ENCODE results near the gene KIF13A.
"Not testable (repeated sequence)": the region's sequence is repeated elsewhere in the genome, so short reads cannot be mapped to it uniquely, and the experiment has no call there.

The KIF13A gene

DNA sequence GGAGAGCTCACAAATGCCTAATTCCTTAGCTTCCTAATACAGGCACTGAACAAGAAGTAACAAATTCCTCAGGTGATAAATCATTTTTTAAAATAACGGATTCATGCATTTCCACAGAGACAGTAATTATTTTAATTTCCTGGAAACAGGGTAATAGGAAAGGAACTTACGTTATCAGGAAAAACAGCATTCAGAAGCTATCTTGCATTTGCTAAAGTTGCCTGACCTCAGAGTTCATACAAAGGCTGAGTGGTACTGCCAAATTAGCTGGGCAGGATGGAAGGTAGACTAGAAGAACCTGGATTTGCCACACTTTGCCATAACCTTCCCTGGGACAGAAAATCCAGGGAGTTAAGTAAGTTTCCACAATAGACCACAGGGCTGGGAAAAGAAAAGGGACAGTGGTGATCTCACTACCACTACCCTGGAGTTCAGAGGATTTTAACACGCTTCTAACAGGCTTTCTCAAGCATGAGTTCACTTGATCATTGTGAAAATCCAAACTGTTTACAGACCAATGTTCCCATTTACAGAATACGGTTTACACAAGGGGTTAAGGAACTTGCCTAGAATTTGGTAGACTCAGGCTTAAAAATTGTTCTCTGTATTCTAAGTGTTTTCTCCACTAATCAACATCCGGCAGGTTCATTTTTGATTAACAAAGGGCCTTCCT, 57.0 kb downstream of the KIF13A start:
- DNase-seq: no peak

DNA sequence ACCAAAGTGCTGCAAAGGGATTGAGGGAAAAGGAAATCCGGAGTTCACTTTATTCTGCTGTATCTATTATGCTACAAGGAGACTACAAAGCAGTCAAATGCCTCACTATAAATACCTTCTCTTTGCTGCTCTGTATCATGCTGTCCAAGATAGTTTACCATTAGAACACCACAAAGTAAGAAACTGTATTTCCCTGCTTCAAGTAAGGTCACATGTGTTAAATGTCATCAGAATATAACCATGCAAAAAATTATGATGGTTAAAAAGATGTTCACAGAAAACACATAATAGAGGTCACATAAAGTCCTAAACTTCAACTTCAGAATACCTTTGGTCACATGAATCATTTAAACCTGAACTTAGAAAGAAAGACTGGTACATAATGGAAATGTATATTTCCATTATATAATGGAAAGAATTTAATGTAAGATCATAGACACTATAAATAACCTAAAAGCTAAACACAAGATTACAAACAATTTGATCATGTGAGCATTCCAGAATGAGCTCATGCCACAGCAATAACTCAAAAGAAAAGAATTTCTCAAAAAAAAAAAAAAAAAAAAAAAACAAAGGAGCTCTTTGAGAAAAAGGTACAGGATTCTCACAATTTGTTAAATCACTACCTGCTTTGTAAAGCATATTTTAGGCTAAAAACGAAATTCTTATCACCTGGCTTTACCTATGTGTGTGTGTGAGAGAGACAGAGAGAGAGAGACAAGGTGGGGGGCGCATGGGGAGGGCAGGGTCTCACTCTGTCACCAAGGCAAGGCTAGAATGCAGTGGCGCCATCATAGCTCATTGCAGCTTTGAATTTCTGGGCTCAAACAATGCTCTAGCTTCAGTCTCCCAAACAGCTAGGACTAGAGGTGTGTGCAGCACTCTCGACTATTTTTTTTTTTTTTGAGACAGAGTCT, 58.7 kb downstream of the KIF13A start:
- DNase-seq: no peak

DNA sequence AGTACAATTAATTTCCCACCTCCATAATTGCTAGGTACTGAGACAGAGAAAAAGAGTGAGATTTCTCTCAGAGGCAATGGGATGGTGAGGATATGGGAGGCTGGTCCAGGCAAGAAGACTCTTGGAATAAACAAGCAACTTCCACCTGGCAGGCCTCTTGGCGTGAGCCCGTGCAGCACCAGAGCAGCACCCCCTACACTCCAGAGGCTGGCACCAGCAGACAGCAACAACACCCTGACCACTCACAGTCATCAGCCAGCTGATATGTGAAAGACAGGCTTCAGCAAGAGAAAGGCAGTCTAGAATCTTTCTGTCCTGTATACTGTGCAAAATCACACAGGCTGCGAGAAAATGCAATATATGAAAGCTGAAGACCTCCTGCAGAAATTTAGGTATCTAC, 59.7 kb downstream of the KIF13A start:
- no peak for DNase-seq

DNA sequence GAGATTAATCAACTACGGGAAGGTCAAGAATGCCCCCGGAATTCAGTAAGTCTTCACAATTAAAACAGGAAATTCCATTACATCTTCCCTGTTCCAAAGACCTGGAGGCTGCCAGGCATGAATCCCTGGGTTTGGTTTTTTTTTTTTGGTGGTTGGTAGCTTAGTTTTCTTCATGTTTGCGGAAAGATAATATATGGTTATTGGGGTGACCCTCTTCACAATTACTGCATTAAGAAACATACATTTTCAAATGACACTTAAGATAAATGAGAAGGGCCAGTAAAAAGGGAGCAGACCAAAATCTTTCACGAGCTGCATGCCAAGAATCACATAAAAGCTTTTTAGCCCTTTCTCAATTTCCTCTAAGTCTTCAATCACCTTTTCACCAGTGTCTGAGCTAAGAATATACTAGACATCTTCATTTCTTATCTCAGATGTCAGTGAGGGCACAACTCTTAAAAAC, 64.0 kb downstream of the KIF13A start:
- no peak for DNase-seq

DNA sequence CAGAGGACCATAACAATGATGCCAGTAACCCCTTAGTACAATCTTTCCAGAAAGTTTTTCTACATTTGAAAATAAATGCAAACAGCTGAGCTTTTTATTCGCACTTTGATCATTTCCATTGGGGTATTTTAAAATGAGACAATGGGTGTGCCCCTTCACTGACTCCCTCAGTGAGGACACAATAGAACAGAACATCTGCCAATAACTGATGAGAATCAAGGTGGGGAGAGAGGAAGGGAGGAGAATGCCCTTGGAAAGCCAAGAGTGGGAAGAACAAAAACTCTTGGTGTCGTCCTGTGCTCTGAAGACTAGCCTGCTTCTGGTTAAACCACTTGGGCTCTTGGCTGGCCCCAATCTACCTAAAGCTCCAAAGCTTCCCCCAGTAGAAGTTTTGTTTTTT, 66.0 kb downstream of the KIF13A start:
- DNase-seq: no peak

DNA sequence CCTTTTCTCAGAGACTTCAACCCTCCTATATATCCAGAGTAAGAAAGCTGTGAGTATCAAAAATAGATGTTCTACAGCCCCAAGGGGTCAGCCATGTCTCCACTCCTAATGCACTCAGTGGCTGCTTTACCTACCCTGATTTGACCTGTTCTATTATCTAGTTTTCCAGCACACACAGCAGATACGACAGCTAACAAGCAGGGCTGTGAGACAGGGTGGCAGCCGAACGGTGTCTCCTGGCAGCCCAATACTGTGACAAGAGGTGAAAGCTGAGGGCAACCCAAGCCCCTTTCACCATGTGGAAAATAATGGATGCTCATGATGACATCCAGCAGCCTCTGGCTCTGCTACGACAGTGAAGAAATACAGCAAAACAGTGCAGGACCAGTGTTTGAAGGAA, 67.9 kb downstream of the KIF13A start:
- no peak for DNase-seq

DNA sequence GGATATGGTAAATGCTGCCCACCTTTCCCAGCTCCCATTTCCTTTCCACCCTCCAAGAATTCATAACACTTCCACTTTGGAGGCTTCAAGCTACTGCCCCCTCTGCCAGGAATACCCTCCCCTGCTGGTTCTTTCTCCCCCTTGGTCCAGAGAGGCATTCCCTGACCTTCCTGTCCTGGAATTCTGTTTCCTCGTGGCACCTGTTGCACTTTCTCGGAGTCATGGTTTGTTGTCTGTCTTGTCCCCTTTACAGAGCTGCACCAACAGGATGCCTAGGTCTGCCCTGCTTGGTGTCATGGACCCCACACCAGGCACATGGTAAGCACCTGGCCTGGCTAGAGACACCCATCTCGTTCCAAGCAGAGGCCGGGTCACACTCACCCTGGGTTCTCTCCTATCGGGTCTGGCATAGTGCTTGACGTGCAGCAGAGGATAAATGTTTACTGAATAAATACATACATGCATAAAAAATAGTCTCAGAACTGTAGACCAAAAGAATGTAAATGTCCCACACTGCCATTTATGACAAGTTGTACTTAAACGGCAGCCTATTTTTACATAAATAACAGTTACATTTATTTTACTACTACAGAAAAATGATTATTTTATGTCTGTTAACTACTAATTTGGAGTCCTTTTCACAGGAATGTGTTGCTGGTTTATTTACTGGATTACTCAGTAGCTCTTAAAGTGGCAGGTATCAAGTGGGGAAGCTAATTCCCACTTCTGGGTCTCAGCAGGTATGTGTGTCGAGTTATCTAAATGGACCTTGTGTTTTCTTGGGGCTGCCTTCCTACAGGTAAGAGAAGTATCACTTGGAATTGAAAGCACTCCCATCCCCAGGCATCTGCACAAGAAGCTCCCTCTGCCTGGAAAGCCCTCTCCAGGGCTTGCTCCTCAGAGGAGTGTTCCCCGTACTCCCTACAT, 69.3 kb downstream of the KIF13A start:
- DNase-seq: no peak

DNA sequence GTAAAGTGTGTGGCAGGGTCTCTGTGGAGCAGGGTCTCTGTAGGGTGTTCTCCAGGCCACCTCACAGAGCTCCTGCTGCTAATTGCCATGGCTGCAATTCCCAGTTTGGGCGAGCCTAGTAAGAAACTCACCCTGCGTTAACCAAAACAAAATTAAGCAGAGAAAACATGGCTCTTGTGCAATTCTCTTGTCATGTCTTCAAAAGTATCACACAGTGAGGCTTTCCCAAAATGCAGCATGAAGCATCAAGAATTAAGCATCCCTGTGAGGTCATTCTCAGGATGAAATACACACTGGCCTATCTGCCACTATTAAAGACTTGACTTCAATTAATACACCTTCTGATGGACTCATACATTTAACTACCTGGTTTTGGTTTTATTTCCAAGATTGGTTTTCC, 72.8 kb downstream of the KIF13A start:
- DNase-seq: no peak

DNA sequence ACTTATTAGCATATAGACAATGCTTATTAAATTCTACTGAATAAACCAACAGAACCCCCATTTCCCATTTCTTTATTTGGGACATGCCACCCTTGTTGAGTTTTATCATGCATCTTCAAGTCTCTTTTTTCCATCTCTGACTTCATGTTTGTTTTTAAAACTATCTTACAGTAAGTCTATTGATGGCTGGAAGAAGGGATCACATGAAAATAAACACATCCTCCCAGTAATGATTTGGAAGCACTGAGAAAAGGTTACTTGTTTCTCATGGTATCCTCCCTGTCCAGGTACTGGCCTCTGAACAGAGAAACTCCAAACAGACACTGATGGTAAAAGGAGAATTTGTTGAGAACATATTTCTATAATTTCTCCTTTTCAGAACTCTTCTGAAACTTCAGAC, 74.9 kb downstream of the KIF13A start:
- no peak for DNase-seq

DNA sequence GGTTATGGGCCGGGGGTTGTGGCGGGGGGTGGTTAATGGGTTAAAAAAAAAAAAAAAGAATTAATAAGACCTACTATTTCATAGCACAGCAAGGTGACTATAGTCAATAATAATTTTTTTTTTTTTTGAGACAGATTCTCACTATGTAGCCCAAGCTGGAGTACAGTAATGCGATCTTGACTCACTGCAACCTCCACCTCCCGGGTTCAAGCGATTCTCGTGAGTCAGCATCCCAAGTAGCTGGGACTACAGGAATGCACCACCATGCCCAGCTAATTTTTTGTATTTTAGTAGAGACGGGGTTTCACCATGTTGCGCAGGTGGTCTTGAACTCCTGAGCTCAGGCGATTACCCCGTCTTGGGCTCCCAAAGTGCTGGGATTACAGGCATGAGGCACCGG, 75.8 kb downstream of the KIF13A start:
- DNase-seq: not testable (repeated sequence)

DNA sequence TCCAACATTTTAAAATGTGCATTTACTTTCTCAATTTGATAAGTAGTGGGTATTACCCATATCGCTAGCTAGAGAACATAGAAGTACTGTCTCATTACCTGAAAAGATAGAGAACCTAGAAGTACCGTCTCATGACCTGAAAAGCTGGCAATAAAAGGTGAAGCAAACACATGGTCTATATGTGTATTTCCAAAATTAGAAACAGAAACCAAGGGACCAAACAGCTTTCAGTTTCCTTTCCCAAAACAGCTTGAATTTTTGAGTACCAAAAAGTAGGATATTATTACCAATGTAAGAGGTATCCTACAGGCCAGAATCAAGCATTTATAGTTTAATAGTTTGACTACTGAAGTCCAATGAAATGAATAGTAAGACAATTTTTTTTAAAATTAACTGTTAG, 77.2 kb downstream of the KIF13A start:
- DNase-seq: no peak

DNA sequence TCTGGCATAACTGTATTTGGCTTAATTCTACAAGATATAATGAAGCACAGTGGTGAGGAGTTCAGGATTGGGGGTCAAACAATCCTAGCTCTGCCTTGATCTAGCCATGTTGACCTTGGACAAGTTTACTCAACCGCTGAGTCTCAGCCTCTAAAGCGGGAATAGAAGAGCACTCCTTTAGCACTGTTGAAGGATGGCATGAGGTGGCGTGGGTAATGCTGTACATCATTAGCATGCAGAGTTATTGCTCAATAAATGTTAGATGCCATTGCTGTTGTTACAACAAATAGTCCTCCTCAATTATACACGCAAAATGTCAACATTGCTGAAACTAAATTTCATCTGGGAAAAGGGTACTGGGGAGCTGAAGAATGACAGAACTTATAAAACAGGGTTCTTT, 78.6 kb downstream of the KIF13A start:
- no peak for DNase-seq

DNA sequence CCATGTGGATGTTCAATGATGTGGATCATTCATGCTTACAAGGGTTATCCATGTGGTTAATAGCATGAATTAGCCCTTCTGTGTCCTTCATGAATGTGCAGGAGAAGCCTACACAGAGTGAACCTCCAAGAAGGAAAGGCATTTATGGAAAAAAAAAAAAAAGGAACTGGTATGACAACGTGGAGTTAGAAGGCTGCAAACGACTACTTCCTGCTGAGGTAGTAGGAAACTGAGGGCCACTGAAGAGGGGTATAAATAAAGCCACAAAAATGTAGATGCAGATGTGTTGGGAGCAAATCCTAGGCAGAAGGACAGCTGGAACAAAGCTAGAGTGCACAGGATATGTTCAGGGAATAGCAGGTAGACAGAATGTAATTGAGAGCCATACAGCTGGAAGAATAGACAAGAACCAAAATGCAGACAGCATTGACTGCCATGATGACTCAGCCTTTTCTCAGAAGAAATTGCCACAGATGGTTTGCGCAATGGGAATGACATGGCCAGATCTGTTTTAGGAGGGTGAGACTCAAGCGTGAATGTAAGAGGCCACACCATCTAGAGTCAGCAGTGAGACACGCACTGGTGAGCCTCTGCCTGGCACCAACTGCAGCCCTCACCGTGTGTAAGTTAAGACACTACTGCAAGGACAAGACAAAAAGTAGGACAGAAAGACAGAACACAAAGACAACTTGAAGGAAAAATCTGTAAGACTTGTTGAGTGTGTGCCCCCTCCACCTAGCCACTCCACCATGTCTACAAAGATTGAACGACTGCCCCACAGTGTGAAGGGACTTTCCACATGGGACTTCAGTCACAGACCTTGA, 79.8 kb downstream of the KIF13A start:
- DNase-seq: peak; percentile 30

DNA sequence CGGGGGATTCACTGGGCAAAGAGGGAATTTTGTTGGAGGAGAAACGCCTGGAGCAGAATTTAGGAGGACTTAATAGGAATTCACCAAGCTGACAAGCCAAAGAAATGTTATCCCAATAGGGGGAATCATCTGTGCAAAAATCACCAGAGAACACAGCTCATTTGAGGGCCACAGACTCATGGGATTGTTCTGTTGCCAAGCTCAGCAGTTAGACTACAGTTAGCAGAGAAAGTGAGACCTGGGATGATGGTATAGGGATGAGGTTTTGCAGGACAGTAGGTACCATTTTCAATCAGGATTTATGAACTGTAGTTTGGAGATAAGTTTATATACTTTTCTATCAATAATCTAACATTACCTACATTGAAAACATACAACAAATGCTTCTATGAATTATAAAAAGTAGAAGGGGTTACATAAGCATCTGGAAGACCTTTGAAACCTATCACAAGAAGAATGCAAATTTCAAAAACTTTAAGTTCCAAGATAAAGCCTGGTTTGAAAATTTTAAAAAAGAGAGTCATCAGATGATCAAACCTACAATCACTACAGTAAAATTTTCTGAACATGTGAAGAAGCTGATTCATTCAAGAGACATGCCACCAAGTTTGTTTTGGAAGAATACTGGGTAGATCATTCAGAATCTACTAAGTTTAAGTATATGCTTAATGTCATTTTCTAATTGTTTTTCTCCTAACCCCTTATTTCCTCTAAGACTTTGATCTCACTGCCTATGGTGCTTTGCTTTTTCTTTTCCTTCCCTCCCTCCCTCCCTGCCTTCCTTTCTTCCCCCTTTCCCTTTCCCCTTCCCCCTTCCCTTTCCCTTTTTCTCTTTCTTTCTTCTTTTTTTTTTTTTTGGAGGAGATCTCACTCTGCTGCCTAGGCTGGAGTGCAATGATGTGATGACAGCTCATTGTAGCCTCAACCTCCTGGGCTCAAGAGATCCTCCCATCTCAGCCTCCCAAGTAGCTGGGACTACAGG, 81.5 kb downstream of the KIF13A start:
- no peak for DNase-seq

DNA sequence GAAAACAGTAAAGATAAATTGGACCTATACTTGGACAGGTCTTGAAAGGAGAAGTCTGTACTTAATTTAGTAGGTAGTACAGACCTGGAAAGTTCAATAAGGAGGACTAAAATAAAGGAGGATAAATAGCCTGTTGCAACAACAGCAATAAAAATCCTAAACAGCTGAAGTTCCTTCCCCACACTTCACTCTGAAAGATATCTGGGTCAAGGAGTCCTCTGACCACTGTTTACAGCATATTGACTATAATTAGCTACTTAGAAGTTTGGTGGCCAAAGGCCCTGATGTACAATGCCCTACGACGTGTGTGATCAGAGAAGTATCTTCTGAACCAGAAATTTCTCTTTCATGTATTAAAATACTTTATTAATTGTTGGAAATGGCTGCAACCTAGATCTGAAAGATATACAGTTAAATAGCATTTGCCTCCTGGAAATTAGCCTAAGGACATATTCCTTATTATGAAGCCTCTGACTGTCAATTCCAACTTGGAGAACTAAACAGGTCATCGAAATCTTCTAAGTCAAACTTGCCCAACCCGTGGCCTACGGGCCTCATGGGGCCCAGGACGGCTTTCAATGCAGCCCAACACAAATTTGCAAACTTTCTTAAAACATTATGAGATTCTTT, 82.8 kb downstream of the KIF13A start:
- DNase-seq: no peak

DNA sequence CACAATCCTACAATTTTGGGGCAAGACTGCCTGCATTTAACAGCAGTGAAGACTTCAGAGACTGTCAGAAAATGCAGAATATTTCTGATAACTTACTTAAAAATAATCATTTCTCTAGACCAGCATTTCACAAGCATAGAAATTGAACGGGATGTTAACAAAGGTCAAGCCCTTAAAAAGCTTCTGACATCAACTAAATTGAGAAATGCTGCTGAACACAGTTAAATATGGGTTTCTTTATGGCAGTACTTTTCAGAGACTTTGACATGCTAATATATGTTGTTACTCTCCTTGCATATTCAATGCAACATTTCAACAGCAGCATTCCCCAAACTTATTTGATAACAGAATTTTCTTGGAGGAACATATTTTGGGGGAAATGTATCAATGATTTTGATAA, 84.5 kb downstream of the KIF13A start:
- DNase-seq: no peak

DNA sequence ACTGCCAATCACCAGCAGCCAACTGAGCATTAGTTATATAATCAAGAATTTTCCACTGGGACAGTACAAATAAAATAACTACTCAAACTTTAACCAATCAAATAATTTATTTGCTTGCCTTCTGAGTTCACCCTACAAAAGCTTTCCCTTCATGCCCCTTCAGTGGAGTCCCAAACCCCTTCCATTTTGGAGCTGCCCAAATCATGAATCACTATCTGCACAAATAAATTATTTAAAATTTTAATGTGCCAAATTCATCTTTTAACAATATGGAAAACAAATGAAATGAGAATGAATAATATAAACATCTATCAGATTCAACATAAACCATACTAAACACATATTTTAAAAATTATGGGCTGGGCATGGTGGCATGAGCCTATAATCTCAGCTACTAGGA, 85.9 kb downstream of the KIF13A start:
- no peak for DNase-seq

DNA sequence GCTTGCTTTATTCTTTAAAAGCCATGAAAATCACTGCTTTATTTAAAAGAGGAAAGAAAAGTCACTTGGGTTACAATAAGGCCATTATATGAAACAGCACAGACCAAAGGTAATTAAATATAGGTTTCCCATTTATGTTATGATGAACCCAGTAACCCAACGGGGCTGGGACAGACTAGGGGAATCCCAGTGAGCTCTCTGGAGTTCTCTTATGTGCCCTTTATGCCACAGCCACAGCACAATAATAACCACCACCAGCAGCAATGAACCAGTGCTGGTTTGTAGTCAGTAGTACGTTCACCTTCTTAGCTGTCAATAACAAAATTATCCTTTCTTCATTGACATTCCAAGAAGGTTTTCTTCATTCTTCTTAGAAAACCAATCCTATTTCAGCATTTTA, 87.4 kb downstream of the KIF13A start:
- DNase-seq: no peak

DNA sequence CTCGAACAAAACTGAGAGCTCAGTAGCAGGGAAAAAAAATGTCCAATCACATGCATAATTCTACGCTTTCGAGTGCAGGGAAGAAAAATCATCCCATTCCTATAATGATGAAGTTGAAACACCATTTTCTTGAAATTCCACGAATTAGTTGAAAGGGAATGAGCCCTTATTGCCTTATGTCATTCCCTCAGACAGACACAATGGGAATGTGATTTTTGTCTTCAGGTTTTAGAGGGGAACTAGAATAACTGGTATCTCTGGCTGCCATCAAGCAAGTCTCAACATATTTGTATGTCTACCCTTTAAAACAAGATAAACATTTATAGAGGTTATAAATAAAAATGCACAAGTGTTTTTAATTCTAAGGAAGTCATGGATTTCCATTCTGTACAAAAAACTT, 87.9 kb downstream of the KIF13A start:
- DNase-seq: no peak

DNA sequence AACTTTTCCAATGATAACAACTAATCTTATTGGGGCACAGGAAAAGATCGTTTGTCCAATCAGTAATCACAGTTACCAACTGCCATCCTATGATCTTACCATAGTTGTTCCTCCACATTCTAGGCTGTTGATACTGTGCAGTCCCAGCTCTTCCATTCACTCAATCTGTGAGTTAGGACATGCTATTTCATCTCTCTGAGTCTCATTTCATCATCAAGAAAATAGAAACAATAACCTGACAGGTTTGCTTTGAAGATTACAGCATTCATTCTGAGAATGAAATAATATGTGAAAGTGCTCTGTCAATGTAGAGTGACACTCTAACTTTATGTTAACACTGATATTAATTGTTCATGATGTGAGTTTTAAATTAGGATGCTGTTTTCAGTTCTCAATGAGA, 89.8 kb downstream of the KIF13A start:
- no peak for DNase-seq

DNA sequence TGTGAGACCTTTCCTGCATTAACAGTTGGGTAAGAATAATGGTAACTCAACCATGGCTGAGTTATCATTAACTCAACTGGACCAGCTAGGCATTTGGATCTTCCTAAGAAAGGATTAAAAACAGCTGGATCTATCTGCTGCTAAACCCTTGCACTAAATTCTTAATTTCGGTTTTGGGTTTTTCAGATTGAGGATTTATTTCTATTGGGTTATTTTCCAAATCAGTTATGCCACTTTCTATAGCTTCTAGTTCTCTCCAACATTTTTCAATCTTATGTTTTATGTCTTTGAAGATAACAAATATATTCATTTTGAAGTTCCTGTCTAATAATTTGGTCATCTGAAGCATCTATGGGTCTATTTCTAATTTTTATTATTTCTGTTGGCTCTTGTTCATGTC, 92.5 kb downstream of the KIF13A start:
- no peak for DNase-seq
